HG02981 (cell line): ENCODE measurements around the gene NT5DC1.

Source experiments
- ATAC-seq: cut with Tn5 transposase; IDR thresholded peaks from one replicate; pipeline ENCODE4 v1.9.1; 2021; ENCODE audit warnings: mild to moderate bottlenecking, moderate library complexity; ENCODE audit not compliant: unreplicated experiment

Gene NT5DC1

DNA sequence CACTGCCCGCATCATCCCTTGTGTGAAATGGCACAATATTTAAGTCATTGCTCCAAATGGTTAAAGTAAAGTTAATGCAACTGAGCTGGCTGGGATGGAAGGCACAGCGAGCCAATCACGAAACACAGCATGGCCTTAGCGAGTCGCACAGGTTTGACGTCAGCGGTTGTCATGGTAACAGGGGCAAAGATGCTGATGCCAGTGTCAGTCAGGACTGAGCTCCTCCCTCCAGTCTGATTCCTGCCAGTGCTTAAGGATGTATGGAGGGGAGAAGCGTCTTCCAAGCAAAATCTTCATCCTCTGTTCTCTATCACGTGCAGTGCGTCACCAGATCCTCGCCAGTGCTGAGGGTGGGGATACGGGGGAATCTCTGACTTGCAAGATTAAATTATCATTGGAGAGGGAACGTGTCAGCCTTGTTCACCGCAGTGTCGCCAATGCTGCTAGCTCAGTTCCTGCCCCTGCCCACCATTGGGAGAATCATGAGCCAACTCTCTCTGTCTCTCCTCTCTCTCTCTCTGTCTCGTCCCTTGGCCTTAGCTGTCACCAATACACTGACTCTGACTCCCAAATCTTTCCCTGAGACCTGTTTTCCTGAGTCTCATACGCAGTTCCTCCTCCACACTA lies 128.7 kb downstream of the NT5DC1 start:
- no peak for ATAC-seq

DNA sequence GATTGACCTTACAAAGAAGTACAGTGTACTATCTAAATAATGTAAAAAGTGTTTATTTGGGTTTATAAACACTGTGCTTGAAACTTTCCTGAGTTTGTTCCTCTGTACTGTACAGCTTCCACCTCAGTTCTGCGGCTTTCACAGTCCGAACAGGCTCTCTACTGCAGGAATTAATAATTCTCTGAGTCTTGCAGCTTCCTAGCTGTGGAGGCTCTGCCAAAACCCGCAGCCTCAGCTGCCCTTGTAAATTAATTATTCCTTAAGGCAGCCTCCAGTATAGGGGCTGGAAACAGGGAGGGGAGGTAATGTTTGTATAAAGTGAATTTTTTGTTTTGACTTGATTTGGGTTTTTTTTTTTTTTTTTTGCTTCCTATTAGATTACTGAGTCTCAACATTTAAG lies 134.0 kb downstream of the NT5DC1 start:
- ATAC-seq = no peak

DNA sequence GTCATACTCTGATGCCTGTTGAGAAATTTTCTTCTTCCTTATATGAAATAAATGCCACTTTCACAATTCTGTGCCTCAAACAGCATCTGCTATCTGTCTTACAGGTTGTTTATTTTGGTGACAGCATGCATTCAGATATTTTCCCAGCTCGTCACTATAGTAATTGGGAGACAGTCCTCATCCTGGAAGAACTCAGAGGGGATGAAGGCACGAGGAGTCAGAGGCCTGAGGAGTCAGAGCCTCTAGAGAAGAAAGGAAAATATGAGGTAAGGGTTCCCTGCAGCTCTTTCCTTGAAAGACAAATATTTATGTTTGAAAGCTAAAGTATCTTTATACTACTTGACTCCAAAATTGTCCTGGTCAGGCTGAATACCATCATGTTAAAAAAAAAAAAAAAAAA lies 137.4 kb downstream of the NT5DC1 start:
- ATAC-seq = no peak

DNA sequence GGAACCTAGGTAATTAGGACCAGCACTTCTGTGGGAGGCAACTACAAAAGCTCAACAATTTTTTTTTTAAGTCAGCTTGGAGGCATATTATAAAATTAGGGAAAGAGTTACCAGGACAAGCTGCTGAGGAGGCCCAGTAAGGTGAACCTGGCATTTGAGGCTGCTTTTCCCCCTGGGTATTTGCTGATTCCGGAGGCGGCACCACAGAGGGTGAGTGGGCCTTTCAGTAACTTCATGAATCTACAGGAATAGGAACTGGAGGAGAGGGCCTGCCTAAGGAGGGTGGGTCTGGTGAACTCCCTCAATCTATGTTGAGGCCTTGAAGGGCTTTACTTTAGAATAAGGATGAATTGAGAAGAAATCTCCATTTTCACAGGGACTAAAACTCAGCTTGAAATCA lies 138.6 kb downstream of the NT5DC1 start:
- ATAC-seq = no peak

DNA sequence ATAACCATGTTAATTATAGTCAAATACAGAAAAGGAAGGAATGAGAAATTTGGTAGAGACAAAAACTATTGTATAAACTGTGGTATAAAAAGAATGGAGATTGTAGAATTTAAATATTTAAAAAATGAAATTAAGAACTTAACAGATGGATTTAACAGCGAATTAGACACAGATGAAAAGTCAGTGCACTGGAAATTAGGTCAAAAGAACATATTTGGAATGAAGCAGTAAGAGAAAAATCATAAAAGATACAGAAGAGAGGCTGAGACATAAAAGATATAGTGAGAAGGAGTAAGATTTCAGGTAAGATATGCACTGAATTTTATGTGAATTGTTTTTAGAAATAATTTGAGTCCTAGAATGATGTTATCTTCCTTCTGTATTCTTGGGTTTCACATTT lies 139.2 kb downstream of the NT5DC1 start:
- no peak for ATAC-seq

DNA sequence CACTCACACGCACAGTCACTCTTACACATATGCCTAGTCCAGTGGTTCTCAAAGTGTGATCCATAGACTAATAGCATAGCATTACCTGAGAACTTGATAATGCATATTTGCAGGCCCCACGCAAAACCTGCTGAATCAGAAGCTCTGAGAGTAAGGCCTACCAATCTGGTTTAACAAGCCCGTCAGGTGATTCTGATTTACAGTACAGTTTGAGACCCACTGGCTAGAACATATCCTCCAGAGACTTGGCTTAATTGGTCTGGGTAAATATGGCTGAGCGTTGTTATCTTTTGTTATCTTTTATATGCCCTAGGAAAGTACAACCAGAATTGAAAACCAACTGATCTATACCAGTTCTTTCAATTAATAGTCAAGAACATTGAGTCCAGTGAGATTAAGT lies 143.6 kb downstream of the NT5DC1 start:
- ATAC-seq = no peak

DNA sequence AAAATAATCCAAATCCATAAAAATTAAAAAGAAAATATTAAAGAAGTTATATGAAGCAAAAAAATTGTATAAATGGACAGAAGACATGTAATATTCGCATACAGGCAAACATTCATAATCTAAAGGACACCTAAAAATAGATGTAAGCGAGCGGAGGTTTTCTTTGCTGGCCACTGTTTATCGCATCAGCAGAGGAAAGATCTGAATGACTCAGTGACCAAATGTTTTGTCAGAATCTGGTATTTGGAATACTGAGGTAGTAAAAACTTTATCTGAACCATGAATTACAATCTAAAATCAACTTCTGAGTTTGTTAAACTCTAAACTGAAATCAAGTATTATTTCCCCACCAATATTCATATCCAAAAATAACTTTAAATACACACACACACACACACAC lies 145.4 kb downstream of the NT5DC1 start:
- ATAC-seq = no peak

DNA sequence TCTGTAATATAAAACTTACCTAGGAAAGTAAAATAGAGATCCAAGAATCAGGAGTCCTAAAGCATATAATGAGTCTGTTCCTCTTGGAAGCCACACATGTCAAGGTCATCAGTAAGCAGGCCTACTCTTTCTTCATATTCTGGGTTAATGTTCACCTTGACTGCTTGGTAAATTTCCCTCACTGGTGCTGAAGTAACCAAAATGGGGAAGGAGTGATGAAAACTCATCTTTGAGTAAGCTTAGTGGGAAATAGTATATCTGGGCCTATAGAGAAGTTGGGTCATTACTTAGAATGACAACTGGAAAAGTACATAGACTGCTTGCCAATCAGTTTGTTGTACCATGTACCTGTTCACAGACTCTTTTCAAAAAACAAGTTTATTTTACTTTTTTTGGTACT lies 146.6 kb downstream of the NT5DC1 start:
- no peak for ATAC-seq

DNA sequence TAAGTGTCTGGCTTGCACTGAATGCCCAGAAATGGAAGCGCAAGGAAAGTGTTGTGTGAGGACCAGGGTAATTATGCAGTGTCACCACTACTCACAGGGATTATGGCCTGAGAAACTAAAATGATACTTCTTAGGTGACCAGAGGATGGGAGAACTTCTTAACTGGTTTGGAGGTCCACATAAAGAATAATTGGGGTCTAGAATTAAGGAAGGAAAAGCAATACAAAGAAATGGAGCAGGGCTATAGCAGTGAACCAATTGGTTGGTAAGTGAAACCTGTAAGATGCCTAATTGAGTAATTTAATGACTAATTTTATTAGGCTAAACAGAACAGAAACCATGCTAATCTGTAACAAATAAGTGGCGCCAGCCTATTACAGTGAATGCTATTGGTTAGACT lies 147.9 kb downstream of the NT5DC1 start:
- no peak for ATAC-seq

DNA sequence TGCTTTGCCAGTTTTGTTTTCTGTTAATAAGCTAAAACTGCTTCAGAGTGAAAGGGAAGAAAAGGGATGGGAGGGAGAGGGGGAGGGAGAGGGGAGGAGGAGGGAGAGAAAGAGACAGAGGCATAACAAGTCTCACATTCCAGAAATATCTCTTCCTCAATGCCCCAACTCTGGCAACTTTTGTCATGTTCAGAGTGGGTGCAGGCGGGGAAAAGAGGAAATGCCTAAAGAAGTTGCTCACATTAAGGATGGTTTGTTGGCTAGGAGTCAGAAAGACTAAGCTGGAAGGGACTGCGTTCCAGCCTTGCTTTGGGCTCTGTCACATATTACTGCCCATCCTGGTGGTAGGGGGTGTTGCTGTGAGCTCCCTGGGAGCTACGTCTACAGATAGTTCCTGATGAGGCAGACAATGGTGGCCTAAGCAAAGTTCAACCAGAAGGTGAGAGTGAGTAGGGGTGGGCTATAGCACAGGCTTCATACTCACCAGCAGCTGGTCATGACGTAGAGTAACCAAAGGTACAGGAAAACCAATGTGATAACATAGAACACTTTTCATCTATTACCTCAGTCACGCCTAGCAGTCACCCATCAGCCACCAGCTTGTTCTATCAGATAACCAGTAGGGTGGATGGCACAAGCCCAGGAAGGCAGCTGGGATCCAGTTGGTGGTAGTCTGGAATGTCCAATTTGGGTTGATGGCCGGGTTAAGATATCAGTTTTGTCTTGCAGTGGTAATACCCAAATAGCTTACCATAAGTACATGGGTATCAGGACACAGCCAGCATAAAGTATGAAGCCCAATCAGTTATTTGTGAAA lies 151.1 kb downstream of the NT5DC1 start:
- ATAC-seq = no peak

DNA sequence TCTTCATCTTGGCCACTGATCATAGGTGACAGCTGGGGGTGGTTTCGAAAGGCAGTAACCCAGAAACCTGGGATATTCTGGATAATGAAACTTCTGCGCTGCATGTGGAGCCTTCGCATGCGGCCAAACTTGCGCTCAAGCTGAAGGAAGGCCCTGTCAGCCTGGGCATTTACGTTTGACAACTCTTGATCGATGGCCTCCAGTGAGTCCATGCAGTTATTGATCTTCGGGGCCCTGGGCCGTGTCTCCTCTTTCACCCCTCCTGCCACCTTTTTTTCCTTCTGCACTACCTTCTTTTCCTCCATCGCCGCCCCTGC lies 152.5 kb downstream of the NT5DC1 start:
- no peak for ATAC-seq

DNA sequence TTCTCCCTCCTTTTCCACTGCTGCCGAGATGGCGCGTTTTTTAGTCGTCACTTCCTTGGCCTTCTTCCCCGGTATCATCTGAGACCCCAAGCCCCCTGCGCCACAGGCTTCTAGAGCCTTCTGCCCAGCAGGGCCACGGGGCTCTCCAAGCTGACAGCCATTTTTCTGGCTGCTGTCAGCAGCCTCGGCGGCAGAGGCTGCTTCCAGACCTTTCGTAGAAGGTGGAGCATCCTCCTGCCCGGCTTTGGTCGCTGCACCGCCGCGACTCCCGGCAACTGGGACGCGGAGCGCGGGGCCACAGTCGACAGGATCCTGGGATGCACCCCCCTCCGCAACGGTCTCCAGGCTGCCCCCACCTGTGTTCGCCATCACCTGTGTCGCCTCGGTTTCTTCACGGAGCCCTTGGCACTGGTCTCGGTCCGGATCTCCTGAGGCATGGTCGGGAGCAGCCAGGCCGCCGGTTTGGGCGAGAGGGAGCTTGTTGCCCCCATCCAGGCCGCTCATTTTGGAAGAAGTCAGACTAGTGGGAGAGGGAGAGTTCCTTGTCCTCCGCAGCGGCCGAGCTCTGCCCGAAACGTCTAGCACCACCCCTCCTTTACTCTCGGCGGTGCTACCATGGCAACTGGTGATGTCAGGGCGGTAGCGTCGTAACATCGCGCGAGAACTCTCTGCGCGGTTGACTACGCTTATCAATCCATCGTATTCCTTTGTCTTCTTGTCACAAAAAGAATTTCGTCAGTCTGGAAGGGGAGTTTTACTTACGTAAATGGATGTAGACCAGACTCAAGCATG lies 153.0 kb downstream of the NT5DC1 start, which contains the start of gene TSPYL4:
TSPYL4 (minus strand) TSS at position 571 of the 792 bp plus-strand sequence; CDS start at position 504, 67 bp downstream.
- ATAC-seq = peak; percentile 100

DNA sequence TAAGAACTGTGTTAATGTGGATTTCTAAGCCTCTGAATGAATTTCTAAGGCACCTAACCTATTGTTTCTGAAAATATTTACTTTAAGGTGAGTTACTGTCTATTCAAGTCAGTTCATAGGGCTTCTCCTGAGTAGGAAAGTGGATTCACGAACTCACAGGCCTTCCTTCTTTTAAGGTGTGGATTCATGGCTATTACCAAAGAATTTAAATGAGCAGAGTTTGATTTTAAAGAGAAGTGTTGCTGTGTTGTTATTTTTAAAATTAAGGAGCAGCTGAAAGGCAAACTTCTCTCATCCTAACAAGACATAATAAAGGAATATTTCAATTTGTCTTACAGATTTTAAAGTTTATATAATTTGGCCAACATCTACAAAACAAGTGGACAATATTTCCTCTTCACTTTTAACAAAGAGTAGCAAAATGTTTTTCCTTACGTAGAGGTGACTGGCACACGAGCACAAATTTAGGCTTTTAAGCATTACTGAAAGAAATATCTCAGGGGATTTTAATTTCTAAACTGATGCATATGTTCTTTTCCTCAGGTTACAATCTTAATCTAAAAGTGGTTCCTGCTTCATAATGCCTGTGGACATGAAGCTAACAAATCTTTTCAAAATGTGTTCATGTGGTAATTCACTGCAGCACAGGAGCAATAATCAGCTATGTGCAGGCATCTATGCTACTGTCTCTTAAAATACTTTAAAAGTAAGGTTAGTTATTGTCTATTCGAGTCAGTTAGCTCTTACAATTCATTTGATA lies 153.8 kb downstream of the NT5DC1 start:
- peak; percentile 17 for ATAC-seq

DNA sequence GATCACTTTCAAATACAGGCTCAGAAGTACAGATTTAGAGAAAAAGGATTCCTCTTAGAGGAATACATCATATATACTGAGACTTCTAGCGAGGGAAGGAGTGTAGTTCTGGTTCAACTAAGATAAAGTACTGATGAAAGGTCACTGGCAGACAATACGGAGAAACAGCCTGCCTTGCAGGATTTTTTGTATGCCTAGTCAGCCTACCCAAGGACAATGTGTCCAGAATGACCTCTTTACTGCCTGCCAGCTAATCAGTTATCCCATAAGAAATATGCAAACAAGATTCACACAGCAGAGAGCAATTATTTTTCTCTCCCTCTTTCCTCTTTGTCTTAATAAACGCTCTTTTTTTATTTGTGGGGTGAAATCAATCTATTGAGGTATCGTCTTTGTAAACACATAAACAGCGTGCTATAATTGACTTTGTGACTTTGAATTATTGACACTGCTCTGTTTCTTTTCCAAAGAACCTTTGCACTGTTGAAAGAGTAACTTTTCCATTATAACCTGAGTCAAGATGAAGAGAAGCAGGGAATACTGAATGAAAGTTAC lies 154.7 kb downstream of the NT5DC1 start:
- no peak for ATAC-seq

DNA sequence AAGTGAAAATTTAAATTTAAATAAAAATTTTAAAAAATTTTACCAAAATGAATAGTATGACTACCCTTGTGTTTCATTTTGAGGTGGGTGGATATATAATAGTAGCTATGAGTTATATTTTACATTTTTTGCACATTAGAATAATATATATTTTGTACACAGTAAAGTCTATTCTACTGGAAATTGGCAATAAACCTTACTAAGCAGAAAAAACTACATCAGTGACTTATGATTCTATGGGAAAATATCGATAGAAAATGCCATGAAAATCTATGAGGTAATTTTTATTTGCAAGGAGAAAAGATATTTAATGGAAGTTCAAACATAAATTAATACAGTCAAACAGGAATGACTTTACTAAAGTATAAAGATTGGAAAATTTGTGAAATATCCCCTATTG lies 156.0 kb downstream of the NT5DC1 start:
- ATAC-seq = no peak

DNA sequence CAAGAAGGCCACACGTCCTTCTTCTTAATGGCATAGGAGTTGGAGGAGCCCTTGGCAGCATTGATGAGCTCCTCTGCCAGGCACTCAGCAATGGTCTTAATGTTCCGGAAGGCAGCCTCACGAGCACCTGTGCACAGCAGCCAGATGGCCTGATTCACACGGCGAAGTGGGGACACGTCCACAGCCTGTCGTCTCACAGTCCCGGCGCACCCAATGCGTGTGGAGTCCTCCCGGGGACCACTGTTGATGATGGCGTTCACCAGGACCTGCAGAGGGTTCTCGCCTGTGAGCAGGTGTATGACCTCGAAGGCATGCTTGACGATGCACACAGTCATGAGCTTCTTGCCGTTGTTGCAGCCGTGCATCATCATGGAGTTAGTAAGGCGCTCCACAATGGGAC lies 157.9 kb downstream of the NT5DC1 start:
- ATAC-seq = no peak

DNA sequence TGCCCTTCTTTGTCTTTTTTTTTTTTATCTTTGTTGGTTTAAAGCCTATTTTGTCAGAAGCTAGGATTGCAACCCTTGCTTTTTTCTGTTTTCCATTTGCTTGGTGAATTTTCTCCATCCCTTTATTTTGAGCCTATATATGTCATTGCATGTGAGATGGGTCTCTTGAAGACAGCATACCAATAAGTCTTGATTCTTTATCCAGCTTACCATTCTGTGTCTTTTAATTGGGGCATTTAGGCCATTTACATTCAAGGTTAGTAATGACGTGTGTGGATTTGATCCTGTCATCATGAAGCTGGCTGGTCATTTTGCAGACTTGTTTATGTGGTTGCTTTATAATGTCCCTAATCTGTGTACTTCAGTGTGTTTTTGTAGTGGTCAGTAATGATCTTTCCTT lies 162.7 kb downstream of the NT5DC1 start:
- ATAC-seq = no peak

DNA sequence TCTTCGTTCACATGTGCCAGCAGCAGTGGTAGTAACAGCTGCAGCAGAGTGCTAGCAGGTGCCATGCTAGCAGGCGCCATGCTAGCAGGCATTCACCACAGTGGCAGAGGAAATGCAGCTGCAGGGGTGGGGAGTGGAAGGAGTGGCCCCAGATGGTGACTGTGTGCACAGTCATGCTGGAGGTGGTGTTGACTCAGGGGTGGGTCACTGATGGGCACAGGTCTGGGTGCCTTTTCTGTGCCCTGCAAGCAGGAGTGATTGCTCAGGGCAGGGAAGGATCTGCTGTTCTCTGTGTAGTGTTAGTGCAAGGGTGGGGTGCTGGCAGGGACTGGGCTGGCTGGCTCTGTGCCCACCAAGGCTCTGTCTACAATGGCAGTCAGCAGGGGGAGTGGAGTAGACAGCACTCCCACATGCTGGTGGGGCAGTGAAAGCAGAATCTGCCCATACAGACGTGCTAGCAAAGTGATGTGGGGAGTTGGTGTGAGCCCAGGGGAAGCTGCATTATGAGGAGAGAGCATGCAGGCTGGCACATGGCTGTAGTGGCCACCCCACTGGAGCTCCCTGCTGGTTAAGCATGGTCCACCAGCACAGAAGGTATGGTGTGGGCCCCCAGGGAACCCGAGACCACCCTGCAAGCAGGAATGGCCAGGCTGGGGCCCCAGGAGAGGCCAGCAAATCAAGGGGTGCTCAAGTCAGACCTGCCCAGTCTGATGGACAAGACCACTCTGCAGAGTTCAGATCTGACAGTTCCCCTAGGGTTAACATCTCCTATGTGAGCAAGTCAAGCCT lies 164.6 kb downstream of the NT5DC1 start:
- ATAC-seq = no peak

DNA sequence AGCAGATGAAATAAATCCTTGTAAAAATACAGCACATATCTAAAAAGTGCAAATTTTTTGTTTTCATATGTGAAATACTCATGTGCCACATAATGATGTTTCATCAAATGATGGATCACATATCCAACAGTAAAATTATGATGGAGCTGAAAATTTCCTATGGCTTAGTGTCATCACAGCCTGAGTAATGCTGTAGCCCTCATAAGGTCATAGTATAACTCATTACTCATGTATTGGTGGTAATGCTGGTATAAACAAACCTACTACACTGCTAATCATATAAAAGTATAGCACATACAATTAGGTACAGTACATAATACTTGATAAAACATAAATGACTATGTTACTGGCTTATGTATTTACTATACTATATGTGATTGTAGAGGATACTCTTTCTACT lies 166.2 kb downstream of the NT5DC1 start:
- ATAC-seq = no peak
